Measurements from ENCODE around the gene ZNF552.
"Not testable (repeated sequence)": the region's sequence is repeated elsewhere in the genome, so short reads cannot be mapped to it uniquely, and the experiment has no call there.

The ZNF552 gene

DNA sequence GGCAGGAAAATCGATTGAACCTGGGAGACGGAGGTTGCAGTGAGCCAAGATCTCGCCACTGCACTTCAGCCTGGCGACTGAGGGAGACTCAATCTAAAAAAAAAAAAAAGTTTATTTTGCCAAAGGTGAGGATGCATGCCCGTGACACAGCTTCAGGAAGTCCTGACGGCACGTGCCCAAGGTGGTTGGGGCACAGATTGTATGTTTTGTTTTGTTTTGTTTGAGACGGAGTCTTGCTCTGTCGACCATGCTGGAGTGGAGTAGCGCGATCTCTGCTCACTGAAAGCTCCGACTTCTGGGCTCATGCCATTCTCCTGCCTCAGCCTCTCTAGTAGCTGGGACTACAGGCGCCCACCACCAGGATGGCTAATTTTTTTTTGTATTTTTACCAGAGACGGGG is 3.3 kb upstream of the ZNF552 start:
- no peak for DNase-seq

DNA sequence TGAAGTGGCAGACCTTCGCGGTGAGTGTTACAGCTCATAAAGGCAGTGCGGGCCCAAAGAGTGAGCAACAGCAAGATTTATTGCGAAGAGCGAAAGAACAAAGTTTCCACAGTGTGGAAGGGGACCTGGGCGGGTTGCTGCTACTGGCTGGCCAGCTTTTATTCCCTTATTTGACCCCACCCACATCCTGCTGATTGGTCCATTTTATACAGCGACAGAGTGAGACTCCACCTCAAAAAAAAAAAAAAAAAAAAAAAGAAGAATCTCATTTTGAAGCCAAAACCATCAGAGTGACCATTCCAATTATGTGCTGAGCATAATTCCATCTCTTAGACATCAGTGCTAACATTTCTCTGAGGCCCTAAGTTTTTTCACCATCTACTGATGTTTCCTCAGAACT is 1.9 kb upstream of the ZNF552 start:
- DNase-seq: no peak

- no peak for DNase-seq
These were observed 748 bp upstream of the ZNF552 start for GRCh38 chr19:57815247-57816075.

DNA sequence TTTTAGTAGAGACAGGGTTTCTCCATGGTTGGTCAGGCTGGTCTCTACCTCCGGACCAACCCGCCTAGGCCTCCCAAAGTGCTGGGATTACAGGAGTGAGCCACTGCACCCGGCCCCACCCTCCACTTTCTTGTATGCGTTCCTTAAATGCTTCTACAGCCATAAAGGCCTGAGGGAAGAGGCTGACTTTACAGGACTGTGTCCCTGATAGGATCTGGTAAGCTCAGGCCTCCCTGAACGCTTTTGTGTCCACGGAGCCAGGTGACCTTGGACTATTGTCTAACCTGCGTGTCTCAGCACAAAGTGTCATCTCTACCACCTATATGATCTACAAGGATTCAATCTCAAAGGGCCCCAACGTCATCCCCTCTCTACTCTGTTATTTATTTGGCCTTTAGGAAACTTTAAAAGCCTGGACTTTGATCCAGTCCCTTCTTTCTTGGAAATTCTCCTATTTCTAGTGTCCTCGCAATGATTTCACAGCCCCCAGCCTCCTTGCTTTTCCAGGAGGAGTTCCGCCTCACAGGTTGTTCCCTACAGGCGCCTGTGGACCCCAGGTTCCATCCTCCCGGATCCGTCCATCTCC is 701 bp downstream of the ZNF552 start:
- DNase-seq: no peak

- not testable (repeated sequence) for DNase-seq
These were observed 1.5 kb downstream of the ZNF552 start for GRCh38 chr19:57812975-57813820.

- DNase-seq: peak; percentile 45
These were observed 2.5 kb downstream of the ZNF552 start for GRCh38 chr19:57812226-57812625.

GRCh38 chr19:57810410-57811295 is 4.1 kb downstream of the ZNF552 start:
- not testable (repeated sequence) for DNase-seq

GRCh38 chr19:57807541-57807940 is 7.2 kb downstream of the ZNF552 start:
- DNase-seq: no peak

DNA sequence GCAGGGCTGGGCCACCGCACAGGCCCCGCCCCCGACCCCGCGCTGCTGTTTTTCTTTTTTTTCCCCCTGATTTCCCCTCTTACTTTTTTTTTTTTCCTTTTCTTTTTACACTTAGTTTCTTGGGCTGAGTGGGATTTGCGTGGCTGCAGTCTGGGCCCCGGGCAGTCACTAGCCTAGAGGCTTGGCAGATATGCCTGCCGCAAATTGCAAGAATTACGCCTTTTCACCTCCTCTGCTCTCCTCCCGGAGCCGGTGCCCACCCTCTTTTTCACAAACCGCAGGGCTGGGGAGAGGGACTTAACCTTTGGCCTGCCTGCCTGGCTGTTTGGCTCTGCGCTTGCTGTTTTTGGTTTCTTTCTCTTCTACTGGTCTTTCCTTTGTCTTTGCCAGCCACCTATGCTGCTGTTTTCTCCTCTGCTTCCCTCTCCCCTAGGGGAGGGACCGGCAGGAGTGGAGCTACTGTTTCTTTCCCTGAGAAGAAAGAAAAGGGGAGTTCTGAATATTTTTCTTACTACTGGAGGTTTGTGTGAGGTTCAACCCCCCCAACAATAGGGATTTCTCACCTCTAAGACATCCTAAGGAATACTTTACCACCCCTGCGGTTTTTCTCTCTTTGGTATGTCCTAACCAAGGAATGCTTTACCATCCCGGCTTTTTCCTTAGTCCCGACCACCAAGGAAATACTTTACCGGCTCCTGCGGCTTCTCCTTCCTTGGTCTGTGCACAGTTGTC is 11.0 kb downstream of the ZNF552 start:
- DNase-seq: peak; percentile 31

DNA sequence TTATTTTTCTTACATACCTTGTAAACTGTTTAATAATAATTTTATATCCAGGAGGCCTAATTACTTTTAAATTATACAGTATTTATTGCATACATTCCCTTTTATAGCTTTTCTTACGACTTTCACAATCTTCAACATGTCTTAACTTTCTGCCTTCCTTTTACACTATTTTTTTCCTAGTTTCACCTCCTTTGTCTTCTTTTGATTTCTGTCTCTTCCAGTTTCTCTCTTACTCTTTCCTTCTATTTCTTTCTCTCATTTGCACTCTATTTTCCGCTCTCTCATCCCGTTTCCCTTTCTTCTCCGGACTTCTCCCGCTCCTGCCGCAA is 11.5 kb downstream of the ZNF552 start:
- peak; percentile 41 for DNase-seq

DNA sequence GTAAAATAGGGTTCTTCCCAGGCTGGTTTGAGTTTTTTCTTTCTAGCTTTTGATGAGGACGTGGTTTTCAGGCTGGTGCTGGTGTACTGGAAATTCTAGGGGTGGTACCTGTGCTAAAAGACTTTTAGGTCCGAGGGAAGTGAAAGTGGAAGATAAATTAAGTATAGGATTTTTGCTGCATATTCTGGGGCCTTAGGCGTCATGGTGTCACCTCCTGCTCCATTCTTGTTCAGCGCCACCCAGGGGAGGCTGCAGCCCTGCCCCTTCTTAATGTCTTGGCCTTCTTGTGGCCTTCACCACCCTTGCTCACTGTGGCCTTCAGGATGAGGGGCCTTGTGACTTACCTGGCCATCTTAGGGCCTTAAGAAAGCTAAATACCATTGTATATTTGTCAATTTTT is 12.4 kb downstream of the ZNF552 start:
- DNase-seq: no peak

GRCh38 chr19:57800696-57801095 is 14.0 kb downstream of the ZNF552 start:
- no peak for DNase-seq

DNA sequence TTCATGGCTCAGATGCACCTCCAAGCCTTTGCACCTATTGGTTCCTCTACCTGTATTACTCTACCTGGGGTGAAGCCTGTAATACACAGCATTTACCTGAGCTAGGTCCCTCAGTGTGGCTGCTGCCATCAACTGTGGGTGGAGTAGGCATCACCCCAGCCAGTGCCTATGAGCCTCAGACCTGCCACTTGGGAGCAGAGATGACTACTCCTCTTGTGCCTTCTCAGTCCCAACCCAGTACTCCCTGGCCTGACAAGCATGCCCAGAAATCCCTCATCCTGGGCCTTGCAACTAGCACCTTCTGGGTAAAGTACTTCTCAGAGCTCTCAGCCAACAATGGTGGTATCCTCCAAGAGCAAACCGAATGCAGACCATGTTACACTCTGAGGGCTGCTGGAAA is 18.1 kb downstream of the ZNF552 start:
- not testable (repeated sequence) for DNase-seq

DNA sequence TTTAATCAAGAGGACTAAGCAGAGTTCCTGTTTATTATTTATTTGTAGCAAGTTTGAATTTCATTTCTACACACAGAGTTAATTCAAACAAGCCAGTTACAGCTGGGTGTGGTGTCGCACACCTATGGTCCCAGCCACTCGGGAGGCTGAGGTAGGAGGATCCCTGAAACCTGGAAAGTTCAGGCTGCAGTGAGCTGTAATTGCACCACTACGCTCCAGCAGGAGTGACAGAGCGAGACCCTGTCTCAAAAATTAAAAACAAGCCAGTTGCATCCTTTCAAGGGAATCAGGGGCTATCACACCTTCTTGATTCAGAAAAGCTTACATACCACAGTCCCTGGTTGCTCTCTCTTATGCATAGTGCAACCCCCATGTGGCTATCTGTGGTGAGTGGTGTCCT is 25.4 kb downstream of the ZNF552 start:
- DNase-seq: no peak

GRCh38 chr19:57788114-57788692 is 26.5 kb downstream of the ZNF552 start:
- no peak for DNase-seq

DNA sequence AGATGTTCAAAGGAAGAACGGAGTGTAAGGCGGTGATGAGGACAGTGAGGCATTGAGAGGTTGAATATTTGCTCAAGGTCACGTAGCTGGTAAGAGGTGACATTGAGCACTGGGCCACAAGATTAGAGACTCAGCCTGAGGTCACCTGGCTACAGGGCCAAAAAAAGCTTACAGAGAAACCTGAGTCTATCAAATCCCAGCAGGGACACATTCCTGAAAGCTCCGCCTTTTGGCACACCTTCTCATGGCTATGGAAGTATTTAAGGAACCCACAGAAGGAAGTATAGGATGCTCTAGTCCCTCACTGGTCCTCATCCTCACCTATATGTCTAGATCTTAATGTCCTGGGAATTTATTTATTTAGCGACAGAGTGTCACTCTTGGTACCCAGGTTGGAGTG is 27.8 kb downstream of the ZNF552 start:
- DNase-seq: no peak

DNA sequence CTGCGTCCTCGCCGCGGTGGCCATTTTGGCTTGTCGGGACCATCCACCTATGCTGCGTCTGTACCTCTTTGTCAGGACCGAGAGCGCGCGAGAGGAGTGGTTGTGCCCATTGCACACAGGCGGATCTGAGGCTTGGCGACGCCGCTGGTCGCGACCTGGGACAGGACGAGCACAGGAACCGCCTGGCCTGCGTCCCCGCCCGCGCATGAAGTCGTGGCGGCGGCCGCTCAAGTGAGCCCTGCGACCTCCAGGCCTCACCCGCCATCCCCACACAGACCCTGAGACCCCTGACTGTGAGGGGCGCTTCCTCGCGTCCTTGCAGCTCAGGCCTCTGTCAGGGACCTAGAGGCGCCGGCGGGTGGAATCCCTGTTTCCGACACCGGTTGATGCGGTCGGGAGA is 28.4 kb downstream of the ZNF552 start:
- no peak for DNase-seq

DNA sequence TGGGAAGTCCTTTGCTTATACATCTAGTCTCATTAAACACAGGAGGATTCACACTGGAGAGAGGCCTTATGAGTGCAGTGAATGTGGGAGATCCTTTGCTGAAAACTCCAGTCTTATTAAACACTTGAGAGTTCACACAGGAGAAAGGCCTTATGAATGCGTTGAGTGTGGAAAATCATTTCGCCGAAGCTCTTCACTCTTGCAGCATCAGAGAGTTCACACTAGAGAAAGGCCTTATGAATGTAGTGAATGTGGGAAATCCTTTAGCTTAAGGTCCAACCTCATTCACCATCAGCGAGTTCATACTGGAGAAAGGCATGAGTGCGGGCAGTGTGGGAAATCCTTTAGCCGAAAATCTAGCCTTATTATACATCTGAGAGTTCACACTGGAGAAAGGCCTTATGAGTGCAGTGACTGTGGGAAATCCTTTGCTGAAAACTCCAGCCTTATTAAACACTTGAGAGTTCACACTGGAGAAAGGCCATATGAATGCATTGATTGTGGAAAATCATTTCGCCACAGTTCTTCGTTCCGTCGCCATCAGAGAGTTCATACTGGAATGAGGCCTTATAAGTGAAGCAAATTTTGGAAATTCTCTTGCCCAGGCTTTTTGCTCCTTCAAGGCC is 35.4 kb downstream of the ZNF552 start:
- no peak for DNase-seq

GRCh38 chr19:57778336-57778735 is 36.4 kb downstream of the ZNF552 start:
- DNase-seq: no peak

DNA sequence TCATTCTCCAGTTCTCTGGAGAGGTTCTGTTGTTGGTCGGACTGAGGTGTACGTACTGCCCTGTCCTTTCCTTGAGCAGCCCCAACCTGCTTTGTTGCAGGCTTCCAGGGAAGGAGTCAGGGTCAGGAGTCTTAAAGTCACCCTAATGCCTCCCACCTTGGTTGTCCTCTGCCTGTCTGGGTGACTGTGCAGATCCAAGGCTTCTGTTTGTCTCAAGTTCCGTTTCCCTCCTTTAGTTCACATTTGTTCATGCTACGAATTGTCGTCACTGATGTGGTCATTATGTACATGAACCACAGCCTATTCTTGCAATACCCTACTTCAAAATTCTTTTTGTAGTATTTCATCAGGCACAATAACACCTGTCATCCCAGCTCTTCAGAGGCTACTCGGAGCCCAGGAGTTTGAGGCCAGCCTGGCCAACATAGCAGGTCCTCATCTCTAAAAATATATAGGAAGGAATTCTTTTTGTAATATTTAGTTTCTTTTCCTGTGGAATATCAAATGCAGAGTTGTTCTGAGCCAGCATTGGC is 37.9 kb downstream of the ZNF552 start:
- no peak for DNase-seq

GRCh38 chr19:57773488-57773887 is 41.2 kb downstream of the ZNF552 start:
- DNase-seq: peak; percentile 14
